GM19397 (cell line): Measurements from ENCODE around the gene ADAMTS8.

Experiments used
- ATAC-seq: cut with Tn5 transposase; IDR thresholded peaks from one replicate; pipeline ENCODE4 v1.9.1; 2021; ENCODE audit warnings: mild to moderate bottlenecking, moderate library complexity; ENCODE audit not compliant: unreplicated experiment

ADAMTS8 gene

DNA sequence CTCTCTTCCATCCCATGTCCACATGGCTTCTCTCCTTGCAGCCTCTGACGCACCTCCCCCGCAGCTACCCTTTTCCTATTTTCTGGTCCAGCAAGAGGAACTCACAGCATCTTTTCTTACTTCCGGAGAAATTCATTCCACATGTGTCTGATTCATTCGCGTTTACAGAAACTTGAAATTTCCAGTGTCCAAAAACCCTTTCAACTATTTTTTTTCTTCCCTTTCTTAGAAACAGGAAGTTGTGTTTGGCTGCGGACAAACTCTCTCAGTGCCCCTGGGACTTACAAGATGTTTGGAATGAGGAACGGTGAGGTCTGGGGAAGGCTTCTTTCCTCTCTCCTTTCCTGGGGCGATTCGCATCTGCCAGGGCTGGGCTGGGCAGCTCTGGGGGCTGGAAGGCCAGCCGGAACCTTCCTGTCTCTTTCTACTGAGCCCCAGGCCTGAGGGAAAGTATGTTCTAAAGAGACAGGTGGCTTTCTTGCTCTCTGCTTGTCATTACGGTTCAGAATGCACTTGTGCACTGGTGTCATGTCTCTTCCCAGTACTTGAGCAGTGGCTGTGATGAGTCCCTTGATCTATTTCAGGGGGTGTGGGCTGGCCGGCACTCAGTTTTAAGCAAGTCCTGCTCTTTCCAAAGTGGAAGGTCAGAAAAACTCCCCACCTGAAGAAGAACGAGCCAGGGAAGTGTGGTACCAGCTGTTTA is 27.5 kb downstream of the ADAMTS8 start:
- no peak for ATAC-seq

- no peak for ATAC-seq
Observed at GRCh38 chr11:130399196-130399595, 29.2 kb downstream of the ADAMTS8 start.

- ATAC-seq = no peak
Observed at GRCh38 chr11:130397780-130398179, 30.6 kb downstream of the ADAMTS8 start.

DNA sequence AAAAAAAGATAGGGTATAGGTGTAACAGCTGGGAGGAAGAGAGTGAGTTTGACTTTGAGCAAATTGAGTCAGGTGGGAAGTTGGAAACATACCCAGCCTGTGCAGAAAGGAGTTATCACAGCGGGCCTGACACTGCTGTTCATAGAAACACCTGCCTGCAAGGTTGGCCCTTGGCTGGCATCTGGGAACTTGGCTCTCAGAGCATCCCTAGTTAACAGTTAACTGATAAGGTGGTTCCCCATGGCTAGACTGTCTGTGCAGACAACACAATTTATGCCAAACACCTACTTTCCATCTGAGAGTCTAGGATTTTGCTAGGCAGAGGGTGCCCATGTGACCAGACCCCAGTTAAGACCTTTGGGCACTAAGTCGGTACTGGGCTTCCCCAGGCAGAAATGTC is 31.4 kb downstream of the ADAMTS8 start:
- ATAC-seq = no peak

GRCh38 chr11:130394615-130395014 is 33.8 kb downstream of the ADAMTS8 start:
- no peak for ATAC-seq

DNA sequence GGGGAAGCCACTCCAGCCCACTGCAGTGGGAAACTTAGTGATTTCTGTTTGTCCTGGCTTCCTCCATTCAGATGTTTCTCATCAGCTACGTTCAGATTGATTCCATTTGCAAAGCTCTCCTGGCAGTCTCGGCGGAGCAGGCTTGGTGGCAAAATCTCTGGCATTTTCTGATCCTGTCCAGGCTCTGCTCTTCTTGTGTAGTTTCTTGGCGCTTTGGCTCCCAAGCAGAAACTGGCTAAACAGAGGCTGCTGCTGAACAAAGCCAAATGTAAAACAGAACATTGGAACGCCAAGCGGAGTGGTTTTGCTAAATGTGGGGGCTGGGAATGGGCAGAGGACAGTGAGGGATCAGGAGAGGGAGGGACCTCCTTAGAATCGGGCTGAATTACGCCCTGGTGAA is 36.7 kb downstream of the ADAMTS8 start:
- no peak for ATAC-seq

GRCh38 chr11:130390071-130390758 is 38.2 kb downstream of the ADAMTS8 start:
- ATAC-seq = no peak

- ATAC-seq = no peak
Observed at GRCh38 chr11:130389335-130389935, 39.0 kb downstream of the ADAMTS8 start.

DNA sequence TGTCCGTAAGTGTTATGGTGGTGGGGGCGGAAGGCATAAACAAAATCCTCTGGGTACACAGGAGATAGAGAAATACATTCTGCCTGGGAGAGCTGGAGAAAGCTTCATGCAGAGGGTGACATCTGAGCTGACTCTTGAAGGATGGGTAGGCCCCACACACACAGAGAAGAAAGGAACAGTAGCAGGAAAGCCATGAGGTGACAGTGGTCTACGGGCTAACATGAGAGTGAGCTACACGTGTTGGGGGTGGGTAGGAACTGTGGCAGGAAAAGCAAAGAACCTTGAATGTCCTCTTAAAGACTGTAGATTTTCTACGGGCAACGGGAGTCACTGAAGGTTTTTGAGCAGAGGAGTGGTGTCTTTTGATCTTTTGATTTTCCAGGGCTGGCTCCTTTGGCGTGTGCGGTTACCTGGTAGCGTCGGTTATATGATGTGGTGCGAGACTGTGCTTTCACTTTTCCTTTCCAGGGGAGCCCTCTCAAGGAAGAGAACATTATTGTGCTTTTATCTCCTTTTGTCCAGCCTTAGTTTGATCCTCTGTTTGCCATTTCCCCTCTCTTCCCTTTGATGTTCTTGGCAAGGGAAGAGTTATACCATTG is 39.7 kb downstream of the ADAMTS8 start:
- no peak for ATAC-seq

DNA sequence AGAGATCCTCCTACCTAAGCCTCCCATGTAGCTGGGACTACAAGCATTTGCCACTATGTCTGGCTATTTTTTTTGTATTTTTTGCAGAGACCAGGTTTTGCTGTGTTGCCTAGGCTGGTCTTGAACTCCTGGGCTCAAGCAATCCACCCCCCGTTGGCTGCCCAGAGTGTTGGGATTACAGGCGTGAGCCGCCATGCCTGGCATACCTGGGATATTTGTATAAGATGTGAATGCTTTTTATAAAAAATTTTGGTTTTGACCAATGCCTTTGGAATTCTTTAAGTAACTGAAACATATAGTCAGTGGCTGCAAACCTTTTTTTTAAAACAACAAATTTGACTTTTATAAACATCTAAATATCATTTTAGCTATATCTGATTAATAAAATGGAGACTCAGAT is 42.4 kb downstream of the ADAMTS8 start:
- no peak for ATAC-seq

GRCh38 chr11:130383344-130384211 is 44.8 kb downstream of the ADAMTS8 start:
- no peak for ATAC-seq

- no peak for ATAC-seq
Observed at GRCh38 chr11:130381317-130381716, 47.1 kb downstream of the ADAMTS8 start.

DNA sequence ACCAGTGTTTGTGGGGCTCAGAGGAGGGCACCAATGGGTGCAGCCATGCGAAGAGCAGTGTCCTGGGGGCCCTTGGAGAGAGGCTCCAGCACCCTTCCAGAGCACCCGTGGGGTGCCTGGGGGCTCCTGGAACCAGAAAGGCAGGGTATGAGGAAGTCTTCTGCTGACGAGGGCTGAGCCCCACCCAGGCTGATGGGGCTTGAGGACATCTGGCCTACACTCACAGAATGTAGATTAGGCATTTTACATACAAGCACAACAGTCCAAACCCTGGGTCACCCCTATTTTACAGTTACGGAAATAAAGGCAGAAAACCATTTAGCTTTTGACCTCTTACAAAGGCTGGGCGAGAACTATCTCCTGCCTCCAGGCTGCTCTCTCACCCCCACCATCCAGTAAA is 47.6 kb downstream of the ADAMTS8 start:
- ATAC-seq = no peak

DNA sequence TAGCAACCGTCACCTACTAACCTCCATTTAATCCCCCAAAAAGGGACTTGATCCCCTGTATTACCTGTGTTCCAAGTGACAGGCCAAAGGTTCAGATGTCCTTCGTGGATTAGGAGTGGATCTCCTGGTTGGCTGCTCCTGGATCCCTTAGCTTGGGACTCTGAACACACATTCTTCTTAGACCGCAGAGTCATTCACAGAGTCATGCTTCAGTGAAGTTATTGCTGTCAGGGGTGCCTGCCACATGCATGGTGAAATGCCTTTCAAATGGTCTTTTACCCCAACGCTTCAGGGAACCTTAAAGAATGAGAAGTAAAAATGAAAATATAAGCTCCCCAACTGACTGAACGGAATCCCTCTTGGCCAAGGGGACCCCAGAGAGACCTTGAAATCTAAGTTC is 49.1 kb downstream of the ADAMTS8 start:
- ATAC-seq = no peak

DNA sequence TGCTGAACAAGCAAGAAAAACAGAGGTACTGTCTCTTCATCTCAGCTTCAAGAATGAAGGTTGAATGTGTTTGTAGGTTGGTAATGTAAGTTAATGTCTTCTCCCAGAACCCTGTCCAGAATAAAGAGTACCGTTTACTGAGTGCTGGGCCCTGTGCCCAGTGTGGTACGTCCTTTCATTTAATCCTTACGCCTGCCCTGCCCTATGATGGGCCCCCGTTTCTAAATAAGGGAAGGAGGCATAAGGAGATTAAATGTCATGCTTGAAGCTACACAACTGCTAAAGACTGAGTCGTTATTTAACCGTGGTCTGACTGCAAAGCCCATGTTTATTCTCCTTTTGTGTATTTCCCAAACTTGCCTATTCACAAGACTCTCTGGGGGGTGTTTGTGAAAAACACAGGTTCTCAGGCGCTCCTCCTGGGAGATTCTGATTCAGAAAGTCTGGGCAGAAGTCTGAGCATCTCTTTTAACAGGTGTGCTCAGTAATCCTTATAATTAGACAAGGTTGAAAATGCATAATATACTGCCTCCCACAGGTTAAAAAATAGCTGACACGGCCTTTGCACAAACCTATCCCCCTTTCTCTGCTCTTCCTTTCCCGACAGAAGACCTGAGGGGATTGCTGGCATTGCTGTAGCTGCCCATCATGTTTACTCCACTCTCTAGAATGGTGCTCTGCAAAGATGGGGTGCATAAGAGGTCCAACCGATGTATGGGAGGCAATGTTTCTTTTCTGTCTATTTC is 57.4 kb downstream of the ADAMTS8 start:
- no peak for ATAC-seq

DNA sequence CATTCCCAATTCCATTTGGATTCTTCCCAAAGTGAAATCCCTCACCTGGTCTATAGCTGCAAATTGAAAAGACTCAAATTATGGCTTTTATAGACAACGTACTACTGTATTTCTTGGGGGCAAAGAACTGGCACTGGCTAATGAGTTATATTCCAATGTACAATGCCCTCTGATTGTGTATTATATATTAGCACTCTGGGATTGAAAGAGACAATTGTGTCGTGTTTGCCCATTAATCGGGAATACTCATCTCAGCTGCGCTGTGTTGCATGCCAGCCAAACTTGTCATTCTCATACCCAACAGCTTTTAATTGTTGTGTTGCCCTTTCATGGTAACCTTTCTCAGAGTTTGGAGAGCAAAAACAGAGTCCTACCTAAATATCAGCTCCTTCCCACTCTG is 58.7 kb downstream of the ADAMTS8 start:
- no peak for ATAC-seq

GRCh38 chr11:130369141-130369691 is 59.2 kb downstream of the ADAMTS8 start:
- no peak for ATAC-seq

DNA sequence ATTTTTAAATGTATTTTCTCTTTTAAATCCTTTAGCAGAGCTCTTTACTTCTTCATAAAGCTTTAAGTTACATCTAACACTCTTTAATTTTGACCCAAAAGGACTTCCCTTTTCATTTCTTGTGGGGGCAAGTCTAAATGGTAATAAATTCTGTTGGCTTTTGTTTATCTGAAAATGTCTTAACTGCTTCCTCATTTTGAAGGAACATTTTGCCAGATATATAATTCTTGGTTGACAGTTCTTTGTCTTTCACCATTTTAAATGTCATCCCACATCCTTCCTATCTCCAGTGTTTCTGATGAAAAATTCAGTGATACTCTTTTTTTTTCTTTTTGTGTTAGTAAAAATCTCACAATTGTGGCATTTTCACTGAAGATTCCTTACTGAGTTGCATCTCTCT is 69.0 kb downstream of the ADAMTS8 start:
- no peak for ATAC-seq

DNA sequence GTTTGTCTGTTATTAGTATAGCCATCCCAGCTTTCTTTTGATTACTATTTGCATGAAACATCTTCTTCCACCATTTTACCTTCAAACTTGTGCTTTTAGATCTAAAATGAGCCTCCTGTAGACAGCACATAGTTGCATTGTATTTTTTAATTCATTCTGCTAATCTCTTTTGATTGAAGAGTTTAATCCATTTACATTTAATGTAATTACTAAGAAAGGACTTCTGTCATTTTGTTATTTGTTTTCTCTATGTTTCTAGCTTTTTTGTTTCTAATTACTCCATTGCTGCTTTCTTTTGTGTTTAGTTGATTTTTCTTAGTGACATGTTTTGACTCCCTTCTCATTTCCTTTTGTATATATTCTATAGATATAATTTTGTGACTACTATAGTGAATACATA is 70.0 kb downstream of the ADAMTS8 start:
- no peak for ATAC-seq
